NCI-H748 (cell line): ENCODE measurements around the gene STT3A.

ENCODE experiments used
- DNase-seq: peaks from one replicate; lab custom pipeline; 2025; ENCODE audit not compliant: unreplicated experiment; lab: John Stamatoyannopoulos, UW

The STT3A gene

GRCh38 chr11:125662689-125663088 is 70.0 kb downstream of the STT3A start:
- peak; percentile 15 for DNase-seq

- no peak for DNase-seq
Measured at GRCh38 chr11:125663910-125664309, 71.3 kb downstream of the STT3A start.

- DNase-seq, result no peak
Measured at GRCh38 chr11:125667151-125667550, 74.5 kb downstream of the STT3A start.

- DNase-seq, result no peak
Measured at GRCh38 chr11:125670172-125670571, 77.5 kb downstream of the STT3A start.

GRCh38 chr11:125671561-125671960 is 78.9 kb downstream of the STT3A start:
- DNase-seq, result no peak
